ENCODE measurements around the gene ABCA7. TPM values are rescaled to one million over a fixed set of nuclear protein-coding genes. Genes with fewer than 3 reads are reported as not detected.

The ABCA7 gene
- total and polyA plus RNA-seq, 2 of the 13 experiments (the other 11 are each of a cell fraction or from before 2014, with no cell fraction given): 4.4 to 32.4 TPM

DNA sequence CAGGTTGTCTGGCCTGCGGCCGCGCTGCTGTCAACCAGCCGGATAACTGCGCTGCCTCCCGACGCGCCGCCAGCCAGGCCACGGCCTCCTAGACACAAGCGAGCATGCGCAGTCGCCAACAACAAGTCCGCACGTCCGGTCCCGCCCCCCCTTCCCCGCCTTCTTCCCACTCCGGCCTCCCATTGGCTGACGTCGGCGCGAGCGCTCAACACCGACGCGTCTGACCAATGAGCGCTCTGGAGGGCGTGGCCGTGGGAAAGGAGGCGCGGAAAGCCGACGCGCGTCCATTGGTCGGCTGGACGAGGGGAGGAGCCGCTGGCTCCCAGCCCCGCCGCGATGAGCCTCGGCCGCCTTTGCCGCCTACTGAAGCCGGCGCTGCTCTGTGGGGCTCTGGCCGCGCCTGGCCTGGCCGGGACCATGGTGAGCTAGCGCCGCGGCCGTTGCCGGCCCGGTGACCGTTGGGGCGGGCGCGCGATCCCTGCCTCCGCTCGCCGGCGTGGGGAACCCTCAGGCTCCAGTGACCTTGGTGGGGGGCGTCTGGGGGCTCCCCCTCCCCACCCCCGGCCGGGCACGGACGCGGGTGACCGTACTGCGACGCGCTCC, 63.9 kb downstream of the ABCA7 start, which contains the start of gene GPX4 (continued):
- TF ChIP-seq ZSCAN9 (CRISPR knock-in tag; IDR thresholded peaks at IDR 0.05; ENCODE audit: borderline replicate concordance): peak; percentile 84
- no peak for TF ChIP-seq ATAD3A (CRISPR knock-in tag; IDR thresholded peaks at IDR 0.05)
- TF ChIP-seq ZNF749 (CRISPR knock-in tag; IDR thresholded peaks at IDR 0.05; ENCODE audit: borderline replicate concordance): no peak; the same call in 1 of the 2 replicates
- TF ChIP-seq SOX13 (IDR thresholded peaks at IDR 0.05): no peak; the same call in 1 of the 2 replicates
- peak; percentile 13 to 93; a peak in 1 of 4 replicates for TF ChIP-seq SOX13 (CRISPR knock-in tag; conservative IDR thresholded peaks at IDR 0.05 in 1 of 2, IDR thresholded peaks at IDR 0.05 in 1 of 2)
- TF ChIP-seq CBX2 (IDR thresholded peaks at IDR 0.05; ENCODE audit: low read depth, low read length): no peak
- TF ChIP-seq CBX2 (CRISPR knock-in tag; IDR thresholded peaks at IDR 0.05; ENCODE audit: low read depth): no peak
- no peak for TF ChIP-seq FOXK2 (IDR thresholded peaks at IDR 0.05)
- 0 out of 2 replicates have a peak, but pooled peaks have one; percentile 80 for TF ChIP-seq DNMT1 (CRISPR knock-in tag; IDR thresholded peaks at IDR 0.05)
- 0 out of 2 replicates have a peak, but pooled peaks have one; percentile 56 for TF ChIP-seq ZNF598 (CRISPR knock-in tag; IDR thresholded peaks at IDR 0.05; ENCODE audit: borderline replicate concordance)
- TF ChIP-seq ZNF362 (CRISPR knock-in tag; IDR thresholded peaks at IDR 0.05; ENCODE audit: borderline replicate concordance): no peak; the same call in 1 of the 2 replicates
- TF ChIP-seq, protein P1, sequence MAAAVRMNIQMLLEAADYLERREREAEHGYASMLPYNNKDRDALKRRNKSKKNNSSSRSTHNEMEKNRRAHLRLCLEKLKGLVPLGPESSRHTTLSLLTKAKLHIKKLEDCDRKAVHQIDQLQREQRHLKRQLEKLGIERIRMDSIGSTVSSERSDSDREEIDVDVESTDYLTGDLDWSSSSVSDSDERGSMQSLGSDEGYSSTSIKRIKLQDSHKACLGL (CRISPR knock-in tag; IDR thresholded peaks at IDR 0.05): no peak
- no peak for TF ChIP-seq KAT7 (CRISPR knock-in tag; IDR thresholded peaks at IDR 0.05; ENCODE audit: borderline replicate concordance)
- TF ChIP-seq MXD4 (CRISPR knock-in tag; IDR thresholded peaks at IDR 0.05): peak; percentile 52; the same call in 1 of the 2 replicates
- peak; percentile 78; the same call in 1 of the 2 replicates for TF ChIP-seq ZFY (CRISPR knock-in tag; IDR thresholded peaks at IDR 0.05)
- TF ChIP-seq, protein P2, sequence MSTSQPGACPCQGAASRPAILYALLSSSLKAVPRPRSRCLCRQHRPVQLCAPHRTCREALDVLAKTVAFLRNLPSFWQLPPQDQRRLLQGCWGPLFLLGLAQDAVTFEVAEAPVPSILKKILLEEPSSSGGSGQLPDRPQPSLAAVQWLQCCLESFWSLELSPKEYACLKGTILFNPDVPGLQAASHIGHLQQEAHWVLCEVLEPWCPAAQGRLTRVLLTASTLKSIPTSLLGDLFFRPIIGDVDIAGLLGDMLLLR (CRISPR knock-in tag; IDR thresholded peaks at IDR 0.05): peak; percentile 90
- peak; percentile 56; the same call in 1 of the 2 replicates for TF ChIP-seq PHF8 (CRISPR knock-in tag; IDR thresholded peaks at IDR 0.05)
- TF ChIP-seq SETDB1 (CRISPR knock-in tag; IDR thresholded peaks at IDR 0.05; ENCODE audit: borderline replicate concordance): no peak
- TF ChIP-seq TCF7 (IDR thresholded peaks at IDR 0.05; ENCODE audit: low read depth): no peak
- TF ChIP-seq, protein P3, sequence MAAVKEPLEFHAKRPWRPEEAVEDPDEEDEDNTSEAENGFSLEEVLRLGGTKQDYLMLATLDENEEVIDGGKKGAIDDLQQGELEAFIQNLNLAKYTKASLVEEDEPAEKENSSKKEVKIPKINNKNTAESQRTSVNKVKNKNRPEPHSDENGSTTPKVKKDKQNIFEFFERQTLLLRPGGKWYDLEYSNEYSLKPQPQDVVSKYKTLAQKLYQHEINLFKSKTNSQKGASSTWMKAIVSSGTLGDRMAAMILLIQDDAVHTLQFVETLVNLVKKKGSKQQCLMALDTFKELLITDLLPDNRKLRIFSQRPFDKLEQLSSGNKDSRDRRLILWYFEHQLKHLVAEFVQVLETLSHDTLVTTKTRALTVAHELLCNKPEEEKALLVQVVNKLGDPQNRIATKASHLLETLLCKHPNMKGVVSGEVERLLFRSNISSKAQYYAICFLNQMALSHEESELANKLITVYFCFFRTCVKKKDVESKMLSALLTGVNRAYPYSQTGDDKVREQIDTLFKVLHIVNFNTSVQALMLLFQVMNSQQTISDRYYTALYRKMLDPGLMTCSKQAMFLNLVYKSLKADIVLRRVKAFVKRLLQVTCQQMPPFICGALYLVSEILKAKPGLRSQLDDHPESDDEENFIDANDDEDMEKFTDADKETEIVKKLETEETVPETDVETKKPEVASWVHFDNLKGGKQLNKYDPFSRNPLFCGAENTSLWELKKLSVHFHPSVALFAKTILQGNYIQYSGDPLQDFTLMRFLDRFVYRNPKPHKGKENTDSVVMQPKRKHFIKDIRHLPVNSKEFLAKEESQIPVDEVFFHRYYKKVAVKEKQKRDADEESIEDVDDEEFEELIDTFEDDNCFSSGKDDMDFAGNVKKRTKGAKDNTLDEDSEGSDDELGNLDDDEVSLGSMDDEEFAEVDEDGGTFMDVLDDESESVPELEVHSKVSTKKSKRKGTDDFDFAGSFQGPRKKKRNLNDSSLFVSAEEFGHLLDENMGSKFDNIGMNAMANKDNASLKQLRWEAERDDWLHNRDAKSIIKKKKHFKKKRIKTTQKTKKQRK (IDR thresholded peaks at IDR 0.05; ENCODE audit: low read length): no peak
- 0 out of 2 replicates have a peak, but pooled peaks have one; percentile 51 for TF ChIP-seq ZNF577 (CRISPR knock-in tag; IDR thresholded peaks at IDR 0.05; ENCODE audit: borderline replicate concordance, low read depth)
- no peak for TF ChIP-seq THYN1 (CRISPR knock-in tag; IDR thresholded peaks at IDR 0.05; ENCODE audit: borderline replicate concordance, low read depth)
- TF ChIP-seq ATF7 (IDR thresholded peaks at IDR 0.05): no peak
- no peak for TF ChIP-seq ATF7 (CRISPR knock-in tag; IDR thresholded peaks at IDR 0.05)
- no peak for TF ChIP-seq ZNF780A (CRISPR knock-in tag; IDR thresholded peaks at IDR 0.05)
- TF ChIP-seq ZFX (CRISPR knock-in tag; IDR thresholded peaks at IDR 0.05; ENCODE audit: low read depth): peak; percentile 89

Measured in HepG2 (cell line).